H9 (cell line): ENCODE measurements around the gene CSMD2. TPM values are rescaled to one million over a fixed set of nuclear protein-coding genes. Genes with fewer than 3 reads are reported as not detected.

Experiments used
- DNase-seq: peaks from one replicate; pipeline ENCODE4 v3.0.0-alpha.2; 2017
- H2AFZ ChIP-seq: one replicate; pipeline ENCODE4 v1.6.1; 2013; ENCODE audit warnings: mild to moderate bottlenecking, low read length, control low read depth, moderate library complexity
- H2AK5ac ChIP-seq: 2 replicates; pipeline ENCODE4 v1.6.1; 2013; ENCODE audit warnings: low read length, control low read depth, mixed read lengths; ENCODE audit not compliant: insufficient read length
- H2BK120ac ChIP-seq: one replicate; pipeline ENCODE4 v1.6.1; 2013; ENCODE audit warnings: low read depth, mild to moderate bottlenecking, low read length, control low read depth, inconsistent platforms; ENCODE audit not compliant: poor library complexity, severe bottlenecking
- H2BK12ac ChIP-seq: 2 replicates; pipeline ENCODE4 v1.6.1; 2013; ENCODE audit warnings: low read length, control low read depth, mixed read lengths, low read depth; ENCODE audit not compliant: insufficient read length
- H2BK15ac ChIP-seq: 2 replicates; pipeline ENCODE4 v1.6.1; 2013; ENCODE audit warnings: low read depth, low read length, control low read depth
- H2BK20ac ChIP-seq: one replicate; pipeline ENCODE4 v1.6.1; 2013; ENCODE audit warnings: low read depth, mild to moderate bottlenecking, low read length, control low read depth, inconsistent platforms; ENCODE audit not compliant: poor library complexity, severe bottlenecking
- H2BK5ac ChIP-seq: 2 replicates; pipeline ENCODE4 v1.6.1; 2013; ENCODE audit warnings: low read length, control low read depth, mixed read lengths; ENCODE audit not compliant: insufficient read length
- H3K14ac ChIP-seq: 2 replicates; pipeline ENCODE4 v1.6.1; 2013; ENCODE audit warnings: low read length, control low read depth; ENCODE audit not compliant: insufficient read depth
- H3K18ac ChIP-seq: 2 replicates; pipeline ENCODE4 v1.6.1; 2013; ENCODE audit warnings: low read depth, mild to moderate bottlenecking, mixed read lengths, low read length, control low read depth; ENCODE audit not compliant: insufficient read length
- H3K23ac ChIP-seq: 2 replicates; pipeline ENCODE4 v1.6.1; 2013; ENCODE audit warnings: low read length, control low read depth, mixed read lengths, low read depth; ENCODE audit not compliant: insufficient read length
- H3K23me2 ChIP-seq: 2 replicates; pipeline ENCODE4 v1.6.1; 2013; ENCODE audit warnings: low read depth, mild to moderate bottlenecking, mixed read lengths, low read length, control low read depth; ENCODE audit not compliant: insufficient read length, poor library complexity, severe bottlenecking
- H3K27ac ChIP-seq: 2 replicates; pipeline ENCODE4 v1.5.1; 2013; ENCODE audit warnings: low read length, control low read depth, mixed read lengths, low read depth; ENCODE audit not compliant: insufficient read length
- H3K27me3 ChIP-seq: 2 replicates; pipeline ENCODE4 v1.6.1; 2013; ENCODE audit warnings: low read length, control low read depth, inconsistent platforms; ENCODE audit not compliant: insufficient read depth
- H3K4ac ChIP-seq: 2 replicates; pipeline ENCODE4 v1.6.1; 2013; ENCODE audit warnings: low read depth, mild to moderate bottlenecking, control low read depth, inconsistent platforms, low read length, moderate library complexity
- H3K4me1 ChIP-seq: 2 replicates; pipeline ENCODE4 v1.6.1; 2013; ENCODE audit warnings: low read length, control low read depth, inconsistent platforms; ENCODE audit not compliant: insufficient read depth
- H3K4me2 ChIP-seq: 2 replicates; pipeline ENCODE4 v1.6.1; 2013; ENCODE audit warnings: low read length, control low read depth, mixed read lengths; ENCODE audit not compliant: insufficient read length, insufficient read depth
- H3K56ac ChIP-seq: 2 replicates; pipeline ENCODE4 v1.6.1; 2013; ENCODE audit warnings: low read depth, mild to moderate bottlenecking, mixed read lengths, low read length, control low read depth; ENCODE audit not compliant: insufficient read length
- H3K79me1 ChIP-seq: 2 replicates; pipeline ENCODE4 v1.6.1; 2013; ENCODE audit warnings: low read depth, mild to moderate bottlenecking, moderate library complexity, low read length, control low read depth, inconsistent platforms; ENCODE audit not compliant: insufficient read depth, poor library complexity, severe bottlenecking
- H3K79me2 ChIP-seq: 2 replicates; pipeline ENCODE4 v1.6.1; 2013; ENCODE audit warnings: low read length, control low read depth, inconsistent platforms; ENCODE audit not compliant: insufficient read depth
- H3K9ac ChIP-seq: 2 replicates; pipeline ENCODE4 v1.6.1; 2013; ENCODE audit warnings: low read length, control low read depth, mixed read lengths; ENCODE audit not compliant: insufficient read length; ENCODE audit errors: extremely low read depth
- H3K9me3 ChIP-seq: one replicate; pipeline ENCODE4 v1.6.1; 2013; ENCODE audit warnings: low read depth, low read length, inconsistent platforms; ENCODE audit not compliant: control insufficient read depth
- H3T11ph ChIP-seq: one replicate; pipeline ENCODE4 v1.6.1; 2013; ENCODE audit warnings: mild to moderate bottlenecking, low read length, control low read depth, inconsistent platforms
- H4K20me1 ChIP-seq: one replicate; pipeline ENCODE4 v1.6.1; 2013; ENCODE audit not compliant: control insufficient read depth, insufficient read length, insufficient read depth
- H4K5ac ChIP-seq: 2 replicates; pipeline ENCODE4 v1.6.1; 2013; ENCODE audit warnings: low read depth, mild to moderate bottlenecking, mixed read lengths, low read length, control low read depth; ENCODE audit not compliant: insufficient read length
- H4K8ac ChIP-seq: replicated peaks from 2 replicates; pipeline ENCODE4 v1.6.1; 2013; ENCODE audit warnings: low read length, control low read depth, mixed read lengths, low read depth; ENCODE audit not compliant: insufficient read length
- H4K91ac ChIP-seq: 2 replicates; pipeline ENCODE4 v1.6.1; 2013; ENCODE audit warnings: low read depth, mild to moderate bottlenecking, moderate library complexity, mixed read lengths, low read length, control low read depth; ENCODE audit not compliant: insufficient read length
- H3K27ac Mint-ChIP-seq, 3 experiments: 2 replicates in 2 of 3; 3 replicates in 1 of 3; pipeline ENCODE4 v1.8.0; 2020 to 2021; ENCODE audit warnings: mixed read lengths in 3 of 3, mild to moderate bottlenecking in 1 of 3, moderate library complexity in 1 of 3
- H3K27me3 Mint-ChIP-seq: 2 replicates; pipeline ENCODE4 v1.8.0; 2021; ENCODE audit warnings: low read depth, mild to moderate bottlenecking, moderate library complexity, mixed read lengths
- H3K36me3 Mint-ChIP-seq, 3 experiments: 2 replicates in 2 of 3; 3 replicates in 1 of 3; pipeline ENCODE4 v1.8.0; 2020 to 2021; ENCODE audit warnings: low read depth in 3 of 3, mixed read lengths in 3 of 3; ENCODE audit not compliant: insufficient read depth in 1 of 3
- H3K4me1 Mint-ChIP-seq, 2 experiments: 2 replicates each; pipeline ENCODE4 v1.8.0; 2020; ENCODE audit warnings: mixed read lengths in 2 of 2
- H3K4me3 Mint-ChIP-seq, 2 experiments: 2 replicates in 1 of 2; 3 replicates in 1 of 2; pipeline ENCODE4 v1.8.0; 2020 to 2021; ENCODE audit warnings: mild to moderate bottlenecking in 2 of 2, mixed read lengths in 2 of 2, moderate library complexity in 1 of 2
- H3K9me3 Mint-ChIP-seq, 2 experiments: 2 replicates in 1 of 2; 3 replicates in 1 of 2; pipeline ENCODE4 v1.8.0; 2020; ENCODE audit warnings: mild to moderate bottlenecking in 2 of 2, mixed read lengths in 2 of 2, moderate library complexity in 1 of 2
- WGBS: extraction: QIAGEN DNeasy Blood & Tissue Kit; methylation state at CpG from one replicate; pipeline ENCODE4 v1.1.7; 2013; ENCODE audit warnings: missing lambda C conversion rate, low lambda C conversion rate, mixed read lengths; ENCODE audit not compliant: insufficient read length; ENCODE audit errors: extremely low coverage; 5-methylcytosine and 5-hydroxymethylcytosine counted together
- total RNA-seq: library from RNA; stranded (reverse); gene quantifications from 2 replicates; pipeline ENCODE4 v1.2.1, GENCODE V29; 2021
- TF ChIP-seq, protein P1 (sequence below): fragments of 200-600 bp; sonication (generic); conservative IDR thresholded peaks from 3 replicates; pipeline ENCODE4 v1.8.0; 2021; ENCODE audit warnings: antibody characterized with exemption, mild to moderate bottlenecking

Gene CSMD2
- total RNA-seq, 1 experiment from 2014 or later, result 6.4 TPM

DNA sequence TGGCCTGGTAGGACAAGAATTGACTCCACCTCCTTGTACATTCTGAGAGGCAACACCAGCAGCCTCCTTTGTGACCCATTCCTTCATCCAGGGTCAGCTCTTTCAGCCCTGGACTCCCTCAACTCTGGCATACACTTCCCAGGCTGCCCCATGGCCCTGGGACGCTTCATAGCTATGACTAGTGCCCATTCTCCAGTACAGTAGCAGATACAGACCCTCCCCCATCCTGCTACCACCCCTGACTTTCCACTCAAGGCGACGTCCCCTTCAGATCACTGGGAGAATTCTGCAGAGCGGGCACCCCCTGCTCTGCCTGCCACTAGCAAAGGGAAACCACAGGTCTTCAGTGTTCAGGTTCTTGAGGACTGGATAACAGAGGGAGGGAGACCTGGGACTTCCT is 400.9 kb downstream of the CSMD2 start:
- H2AK5ac ChIP-seq, result no peak overlapping the region
- no CpG with 5 or more reads among the region's 4 CpGs for WGBS
- no peaks in the 10 kb centered on the region; the same call in 1 of the 2 replicates for H3K27me3 Mint-ChIP-seq
- H2BK12ac ChIP-seq, result no peak overlapping the region
- H3K9ac ChIP-seq, result no peak overlapping the region
- no peak overlapping the region for H3K27ac ChIP-seq
- H4K20me1 ChIP-seq, result no peaks in the 10 kb centered on the region
- H3K79me2 ChIP-seq, result no peaks in the 10 kb centered on the region
- H3K14ac ChIP-seq, result no peak overlapping the region
- no peak overlapping the region for H3K4me3 Mint-ChIP-seq
- H3K4me1 ChIP-seq, result no peaks in the 10 kb centered on the region
- no peaks in the 10 kb centered on the region for H3K9me3 Mint-ChIP-seq
- no peak overlapping the region for H4K8ac ChIP-seq
- no peaks in the 10 kb centered on the region for H3K79me1 ChIP-seq
- no peak overlapping the region; a peak in 1 of 7 replicates for H3K27ac Mint-ChIP-seq
- no peaks in the 10 kb centered on the region for H3K4me1 Mint-ChIP-seq
- no peak overlapping the region for H4K91ac ChIP-seq
- H2BK15ac ChIP-seq, result no peak overlapping the region
- H3K9me3 ChIP-seq, result no peaks in the 10 kb centered on the region
- no peaks in the 10 kb centered on the region for H3K27me3 ChIP-seq
- no peak overlapping the region; the same call in 1 of the 2 replicates for H3K4ac ChIP-seq
- H3K36me3 Mint-ChIP-seq, result no peaks in the 10 kb centered on the region
- DNase-seq, result no peak
- H3K18ac ChIP-seq, result no peak overlapping the region
- H3K56ac ChIP-seq, result no peak overlapping the region
- H2BK20ac ChIP-seq, result no peak overlapping the region
- H3K23me2 ChIP-seq, result no peaks in the 10 kb centered on the region
- TF ChIP-seq, protein P1, sequence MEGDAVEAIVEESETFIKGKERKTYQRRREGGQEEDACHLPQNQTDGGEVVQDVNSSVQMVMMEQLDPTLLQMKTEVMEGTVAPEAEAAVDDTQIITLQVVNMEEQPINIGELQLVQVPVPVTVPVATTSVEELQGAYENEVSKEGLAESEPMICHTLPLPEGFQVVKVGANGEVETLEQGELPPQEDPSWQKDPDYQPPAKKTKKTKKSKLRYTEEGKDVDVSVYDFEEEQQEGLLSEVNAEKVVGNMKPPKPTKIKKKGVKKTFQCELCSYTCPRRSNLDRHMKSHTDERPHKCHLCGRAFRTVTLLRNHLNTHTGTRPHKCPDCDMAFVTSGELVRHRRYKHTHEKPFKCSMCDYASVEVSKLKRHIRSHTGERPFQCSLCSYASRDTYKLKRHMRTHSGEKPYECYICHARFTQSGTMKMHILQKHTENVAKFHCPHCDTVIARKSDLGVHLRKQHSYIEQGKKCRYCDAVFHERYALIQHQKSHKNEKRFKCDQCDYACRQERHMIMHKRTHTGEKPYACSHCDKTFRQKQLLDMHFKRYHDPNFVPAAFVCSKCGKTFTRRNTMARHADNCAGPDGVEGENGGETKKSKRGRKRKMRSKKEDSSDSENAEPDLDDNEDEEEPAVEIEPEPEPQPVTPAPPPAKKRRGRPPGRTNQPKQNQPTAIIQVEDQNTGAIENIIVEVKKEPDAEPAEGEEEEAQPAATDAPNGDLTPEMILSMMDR, result no peak
- no peak overlapping the region for H3K23ac ChIP-seq
- H4K5ac ChIP-seq, result no peak overlapping the region
- no peak overlapping the region for H2BK120ac ChIP-seq
- no peak overlapping the region for H3K4me2 ChIP-seq
- H3T11ph ChIP-seq, result no peak overlapping the region
- no peak overlapping the region for H2AFZ ChIP-seq
- H2BK5ac ChIP-seq, result no peak overlapping the region
